Ovary (tissue), 3 donors: ENCODE data around the gene CNR1.

Experiments used
- CTCF ChIP-seq, 3 donors: fragments of 450-650 bp in 2 of 3; fragments of 200-600 bp in 1 of 3; IDR thresholded peaks; one replicate each; pipeline versions ENCODE4 v1.5.1 to v1.8.0; 2016 to 2022; ENCODE audit warnings: antibody characterized with exemption in 3 of 3, mild to moderate bottlenecking in 1 of 3
- EP300 ChIP-seq: sonication (generic); formaldehyde crosslinking; IDR thresholded peaks from one replicate; pipeline ENCODE4 v1.6.1; 2017; ENCODE audit warnings: antibody characterized with exemption
- POLR2A ChIP-seq: fragments of 450-650 bp; IDR thresholded peaks from one replicate; pipeline ENCODE4 v1.6.1; 2017; ENCODE audit warnings: antibody characterized with exemption, mild to moderate bottlenecking, moderate library complexity
- donor health status: DM: no; HTN: no; CAD: no.

DNA sequence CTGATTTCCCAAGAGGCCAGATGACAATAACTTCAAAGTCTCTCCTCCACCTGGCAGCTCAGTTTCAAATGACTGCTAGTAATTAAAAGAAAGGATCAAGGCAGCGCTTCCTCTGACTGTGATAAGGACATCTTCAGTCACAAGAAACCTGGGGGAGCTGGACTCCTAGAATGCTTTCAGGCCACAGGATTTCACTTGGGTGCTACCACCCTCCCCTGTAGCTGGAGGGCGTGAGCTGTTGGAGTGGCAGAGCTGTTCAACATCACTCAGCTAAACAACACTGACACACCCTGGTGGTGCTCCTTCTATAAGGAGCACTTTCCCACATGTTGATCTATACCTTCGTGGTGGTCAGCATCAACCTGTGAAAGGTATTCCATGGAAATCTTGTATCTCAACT, 2.2 kb upstream of the CNR1 start:
- TF ChIP-seq CTCF (IDR thresholded peaks at IDR 0.05) (no peak), EP300 (no peak), POLR2A (no peak)
